ENCODE results near the gene TNFRSF4.

DNA sequence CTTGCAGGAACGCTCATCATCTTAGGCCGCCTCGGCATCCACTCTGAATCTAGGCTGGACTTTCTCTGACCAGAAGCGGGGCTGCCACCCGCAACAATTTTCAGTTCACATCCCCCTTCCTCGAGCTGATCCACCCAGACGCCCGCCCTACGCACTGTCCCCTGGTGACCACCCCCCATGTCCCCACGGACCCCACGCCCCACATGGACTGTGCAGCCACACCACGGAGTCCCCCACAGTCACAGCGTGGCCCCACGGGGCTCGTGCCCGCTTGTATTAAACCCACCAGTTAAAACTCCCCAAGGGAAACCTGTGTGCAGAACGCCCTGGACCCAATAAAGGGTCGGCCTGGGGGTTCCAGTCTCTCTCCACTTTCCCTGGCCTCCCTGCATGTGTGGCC is 45.6 kb upstream of the TNFRSF4 start:
- TF ChIP-seq, protein P1, sequence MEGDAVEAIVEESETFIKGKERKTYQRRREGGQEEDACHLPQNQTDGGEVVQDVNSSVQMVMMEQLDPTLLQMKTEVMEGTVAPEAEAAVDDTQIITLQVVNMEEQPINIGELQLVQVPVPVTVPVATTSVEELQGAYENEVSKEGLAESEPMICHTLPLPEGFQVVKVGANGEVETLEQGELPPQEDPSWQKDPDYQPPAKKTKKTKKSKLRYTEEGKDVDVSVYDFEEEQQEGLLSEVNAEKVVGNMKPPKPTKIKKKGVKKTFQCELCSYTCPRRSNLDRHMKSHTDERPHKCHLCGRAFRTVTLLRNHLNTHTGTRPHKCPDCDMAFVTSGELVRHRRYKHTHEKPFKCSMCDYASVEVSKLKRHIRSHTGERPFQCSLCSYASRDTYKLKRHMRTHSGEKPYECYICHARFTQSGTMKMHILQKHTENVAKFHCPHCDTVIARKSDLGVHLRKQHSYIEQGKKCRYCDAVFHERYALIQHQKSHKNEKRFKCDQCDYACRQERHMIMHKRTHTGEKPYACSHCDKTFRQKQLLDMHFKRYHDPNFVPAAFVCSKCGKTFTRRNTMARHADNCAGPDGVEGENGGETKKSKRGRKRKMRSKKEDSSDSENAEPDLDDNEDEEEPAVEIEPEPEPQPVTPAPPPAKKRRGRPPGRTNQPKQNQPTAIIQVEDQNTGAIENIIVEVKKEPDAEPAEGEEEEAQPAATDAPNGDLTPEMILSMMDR (conservative IDR thresholded peaks at IDR 0.05 in 1 of 2, IDR thresholded peaks at IDR 0.05 in 1 of 2; ENCODE audit: low read depth in 1 of 2, low read length in 2 of 2) = no peak
- TF ChIP-seq EZH2 (IDR thresholded peaks at IDR 0.05; ENCODE audit: low read length, missing control alignments) = no peak

Measured in fibroblast of lung (primary cell).